Measurements from ENCODE around the gene IL2RA.

Gene IL2RA

DNA sequence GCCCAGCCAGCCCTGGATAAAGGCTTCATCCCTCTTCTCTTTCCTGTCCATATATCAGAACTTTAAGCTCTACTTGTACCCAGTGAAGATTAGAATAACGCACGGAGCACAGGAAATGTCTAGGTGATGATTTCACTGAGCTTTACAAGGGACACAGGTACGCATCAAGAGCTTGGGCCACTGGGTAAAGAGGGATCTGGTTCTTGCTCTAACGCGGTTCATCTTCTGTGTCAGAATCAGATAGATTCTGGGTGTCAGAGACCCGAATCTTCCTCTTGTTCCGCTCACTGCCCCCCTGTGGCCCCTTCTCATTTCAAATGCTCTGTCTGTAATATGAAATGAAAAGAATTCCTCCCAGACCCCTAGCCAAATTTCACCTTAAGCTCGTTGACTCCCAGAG, 24.7 kb downstream of the IL2RA start:
- peak; percentile 48 for DNase-seq

DNA sequence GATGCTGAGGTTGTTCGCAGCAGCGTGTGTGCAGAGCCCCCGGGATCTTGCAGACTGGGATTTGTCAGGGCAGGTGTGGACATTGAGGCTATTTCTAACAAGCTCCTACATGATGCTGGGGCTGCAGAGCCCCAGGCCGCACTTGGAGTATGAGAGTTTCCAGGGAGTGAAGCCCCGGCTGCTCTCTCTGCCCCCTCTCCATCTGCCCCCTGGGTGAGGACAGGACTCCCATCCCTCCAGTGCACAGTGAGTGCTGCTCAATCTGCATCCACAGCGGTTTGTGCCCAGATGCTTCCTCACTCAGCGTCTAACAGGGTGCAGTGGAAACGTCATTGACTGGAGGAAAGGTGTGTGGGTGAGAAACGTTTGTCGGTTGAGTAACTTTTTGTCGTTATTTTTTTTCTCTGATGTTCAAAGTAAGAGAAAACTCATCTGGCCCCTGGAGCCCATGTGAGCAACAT, 25.3 kb downstream of the IL2RA start:
- peak; percentile 56 for DNase-seq

GRCh38 chr10:6035931-6036575, 26.1 kb downstream of the IL2RA start:
- DNase-seq: peak; percentile 59

DNA sequence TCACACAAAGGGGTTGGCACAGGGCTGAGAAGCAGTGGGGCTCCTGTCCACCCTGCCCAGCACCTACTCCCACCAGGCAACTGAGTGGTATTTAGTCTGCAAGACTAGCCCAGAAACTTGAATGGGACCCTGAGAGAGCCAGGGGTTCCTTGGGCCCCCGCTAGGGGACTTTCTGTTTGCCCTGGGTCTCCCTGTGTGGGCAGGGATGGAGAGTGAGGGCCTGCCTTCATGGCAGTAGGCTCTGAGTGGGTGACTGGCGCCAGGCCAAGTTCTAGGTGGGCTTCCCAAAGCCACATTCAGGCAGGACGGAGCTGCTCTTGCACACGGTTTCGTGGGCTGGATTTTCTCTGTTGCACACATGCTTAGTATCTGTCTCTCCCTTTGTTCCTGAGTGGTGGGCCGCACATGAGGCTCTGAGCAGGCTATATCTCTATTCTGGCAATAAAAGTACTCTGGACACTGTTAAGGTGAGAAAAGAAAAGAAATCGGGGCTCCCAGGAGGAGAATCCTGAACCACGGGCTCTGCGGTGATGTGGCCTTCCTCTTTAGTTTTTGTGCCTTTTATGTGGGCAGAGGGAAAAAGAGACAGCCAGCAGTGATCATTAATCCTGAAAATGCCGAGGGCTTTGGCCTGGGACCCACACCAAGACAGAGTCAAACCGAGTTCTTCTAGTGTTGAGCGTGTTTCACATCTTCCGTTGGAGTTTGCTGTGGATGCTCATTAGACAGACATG, 26.9 kb downstream of the IL2RA start:
- DNase-seq: peak; percentile 54

DNA sequence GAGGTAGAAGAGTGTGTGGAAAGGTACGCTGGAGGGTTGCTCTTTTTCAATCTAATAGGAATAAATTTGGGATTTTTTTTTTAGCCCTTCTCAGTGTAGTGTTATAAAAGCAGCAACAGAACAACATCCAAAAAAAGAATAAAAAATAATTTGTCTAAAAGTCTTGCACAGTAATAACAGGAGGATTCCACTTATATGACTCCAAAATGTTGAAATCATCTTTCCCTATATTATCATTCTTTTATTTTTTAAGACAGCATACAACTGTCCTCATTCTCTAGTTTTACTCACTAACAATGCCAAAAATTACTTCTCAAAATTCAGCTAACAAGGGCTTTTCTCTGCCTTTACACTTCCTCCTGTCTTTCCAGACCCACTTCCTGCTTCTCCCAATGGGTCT, 27.8 kb downstream of the IL2RA start:
- no peak for DNase-seq

DNA sequence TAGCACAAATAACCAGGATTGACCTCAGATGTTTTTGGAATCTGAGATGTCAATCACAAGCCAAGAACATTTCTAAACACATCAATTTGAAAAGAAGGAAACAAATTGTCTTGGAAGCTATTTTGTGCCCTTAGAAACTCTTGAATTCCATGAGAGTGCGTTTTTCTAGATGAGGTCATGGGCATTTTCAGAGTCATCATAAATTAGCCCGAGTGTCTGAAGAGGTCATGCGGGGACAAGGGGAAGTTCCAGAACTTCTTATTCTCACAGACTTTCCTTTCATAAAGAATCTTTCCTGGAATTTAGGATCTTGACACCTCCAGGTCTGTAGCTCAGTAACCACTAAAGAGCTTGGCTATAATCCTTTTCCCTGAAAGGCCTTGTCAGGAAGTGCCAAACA, 28.2 kb downstream of the IL2RA start:
- DNase-seq: no peak

- DNase-seq: no peak
Measured at GRCh38 chr10:6030940-6031339, 31.2 kb downstream of the IL2RA start.

GRCh38 chr10:6030217-6030616, 31.9 kb downstream of the IL2RA start:
- no peak for DNase-seq

- DNase-seq: peak; percentile 48
Measured at GRCh38 chr10:6027929-6028328, 34.2 kb downstream of the IL2RA start.

DNA sequence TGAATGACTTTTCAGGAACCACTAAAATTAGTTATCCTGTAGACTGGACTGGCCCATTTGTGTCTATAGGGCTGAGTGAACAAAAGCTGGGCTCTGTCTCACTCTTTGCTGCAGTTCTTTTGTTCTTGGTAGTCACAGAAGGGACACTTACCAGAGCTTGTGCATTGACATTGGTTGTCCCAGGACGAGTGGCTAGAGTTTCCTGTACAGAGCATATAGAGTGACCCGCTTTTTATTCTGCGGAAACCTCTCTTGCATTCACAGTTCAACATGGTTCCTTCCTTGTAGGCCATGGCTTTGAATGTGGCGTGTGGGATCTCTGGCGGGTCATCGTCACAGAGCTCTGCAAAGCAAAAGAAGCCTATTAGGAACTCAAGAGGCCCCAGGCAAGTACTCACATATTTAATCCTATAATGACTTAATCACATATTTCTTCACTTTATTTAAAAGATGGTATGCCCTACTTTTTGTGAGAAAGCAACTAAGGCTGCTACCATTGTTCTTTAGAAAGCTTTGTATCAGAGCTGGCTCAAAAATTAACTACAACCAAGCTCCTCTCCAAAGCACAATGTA, 36.4 kb downstream of the IL2RA start:
- DNase-seq: peak; percentile 39

GRCh38 chr10:6024334-6024682, 37.9 kb downstream of the IL2RA start:
- DNase-seq: no peak

- DNase-seq: peak; percentile 40
Measured at GRCh38 chr10:6023661-6024333, 38.4 kb downstream of the IL2RA start.

GRCh38 chr10:6022660-6023059, 39.5 kb downstream of the IL2RA start:
- DNase-seq: no peak

DNA sequence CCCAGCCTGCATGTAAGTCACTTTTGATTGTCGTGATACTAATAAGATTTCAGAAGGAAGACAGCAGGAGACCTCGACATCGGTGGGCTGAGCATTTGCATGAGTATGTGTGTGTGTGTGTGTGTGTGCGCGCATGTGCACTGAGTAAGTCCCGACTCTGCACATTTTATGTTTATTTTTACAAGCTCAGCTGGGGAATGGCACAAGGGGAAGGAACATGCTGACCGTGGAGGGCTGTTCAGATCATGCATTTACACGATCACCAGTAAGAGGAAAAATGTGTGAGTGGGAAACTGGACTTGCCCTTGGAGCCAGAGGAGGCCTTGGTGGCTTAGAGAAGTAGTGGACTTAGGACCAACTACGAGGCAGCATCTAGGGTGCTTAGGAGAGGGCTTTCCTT, 41.3 kb downstream of the IL2RA start:
- peak; percentile 29 for DNase-seq

DNA sequence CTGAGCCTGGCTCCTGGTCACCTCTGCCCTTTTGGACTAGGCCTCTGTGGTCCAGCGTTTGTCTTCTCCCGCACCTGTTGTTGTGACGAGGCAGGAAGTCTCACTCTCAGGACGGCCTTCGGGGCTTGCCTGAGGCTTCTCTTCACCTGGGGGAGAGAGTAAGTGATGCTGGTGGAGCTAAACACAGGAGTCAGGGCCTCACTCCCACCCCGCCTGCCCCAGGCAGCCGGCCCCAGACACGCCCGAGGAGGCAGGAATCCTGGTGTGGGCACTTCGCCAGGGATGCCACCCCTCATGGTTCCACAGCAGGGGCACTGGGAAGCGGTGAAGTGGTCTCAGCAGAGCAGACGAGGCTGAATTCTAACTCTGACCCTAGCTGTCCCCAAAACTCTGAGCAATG, 42.4 kb downstream of the IL2RA start:
- DNase-seq: peak; percentile 49

- peak; percentile 26 for DNase-seq
Measured at GRCh38 chr10:6019010-6019782, 43.0 kb downstream of the IL2RA start.

- DNase-seq: peak; percentile 40
Measured at GRCh38 chr10:6018422-6018821, 43.7 kb downstream of the IL2RA start.

DNA sequence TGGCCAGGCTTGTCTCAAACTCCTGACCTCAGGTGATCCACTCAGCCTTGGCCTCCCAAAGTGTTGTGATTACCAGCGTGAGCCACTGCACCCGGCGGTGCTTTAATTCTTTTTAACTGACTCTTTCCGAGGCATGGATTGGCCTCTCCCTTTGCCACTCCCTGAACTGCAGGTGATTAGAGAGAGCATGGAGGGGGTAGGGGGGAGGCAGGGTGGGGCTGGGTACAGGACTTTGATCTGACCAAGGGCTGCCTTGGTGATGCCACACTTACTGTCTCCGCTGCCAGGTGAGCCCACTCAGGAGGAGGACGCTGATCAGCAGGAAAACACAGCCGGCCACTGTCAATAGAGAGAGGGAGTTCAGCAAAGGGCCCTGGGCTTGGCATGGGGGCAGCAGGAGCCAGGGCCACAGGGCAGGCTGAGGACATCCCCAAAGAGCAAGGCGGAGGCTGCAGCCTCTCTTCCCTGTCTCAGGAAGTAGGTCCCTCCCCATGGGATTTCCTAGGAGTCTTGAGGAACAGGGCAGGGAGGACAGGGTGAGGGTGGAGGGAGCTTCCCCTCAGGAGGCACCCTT, 44.3 kb downstream of the IL2RA start:
- DNase-seq: peak; percentile 46

DNA sequence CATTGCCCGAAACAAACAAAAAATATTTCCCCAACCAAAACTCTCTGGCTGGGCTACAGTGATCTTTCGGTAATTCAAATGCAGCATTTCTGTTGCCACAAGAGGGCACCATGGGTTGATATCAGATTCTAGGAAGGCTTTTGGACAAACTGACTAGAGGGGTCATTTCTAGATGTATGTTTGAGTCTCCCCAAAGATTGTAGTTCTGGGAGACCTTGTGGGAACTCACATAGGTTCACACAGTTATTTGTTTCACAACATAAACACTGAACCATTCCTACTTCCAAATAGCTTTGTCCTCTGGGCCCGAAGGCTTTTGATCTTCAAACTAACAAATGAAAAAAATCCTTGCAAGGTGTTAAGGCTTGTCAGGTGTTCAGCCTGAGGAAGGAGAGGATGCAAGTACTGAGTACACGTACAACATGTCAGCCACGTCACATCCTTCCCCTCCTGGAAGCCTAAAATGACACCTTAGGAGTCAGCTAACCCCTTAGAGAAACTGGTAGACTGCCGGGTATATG, 47.9 kb downstream of the IL2RA start:
- no peak for DNase-seq

DNA sequence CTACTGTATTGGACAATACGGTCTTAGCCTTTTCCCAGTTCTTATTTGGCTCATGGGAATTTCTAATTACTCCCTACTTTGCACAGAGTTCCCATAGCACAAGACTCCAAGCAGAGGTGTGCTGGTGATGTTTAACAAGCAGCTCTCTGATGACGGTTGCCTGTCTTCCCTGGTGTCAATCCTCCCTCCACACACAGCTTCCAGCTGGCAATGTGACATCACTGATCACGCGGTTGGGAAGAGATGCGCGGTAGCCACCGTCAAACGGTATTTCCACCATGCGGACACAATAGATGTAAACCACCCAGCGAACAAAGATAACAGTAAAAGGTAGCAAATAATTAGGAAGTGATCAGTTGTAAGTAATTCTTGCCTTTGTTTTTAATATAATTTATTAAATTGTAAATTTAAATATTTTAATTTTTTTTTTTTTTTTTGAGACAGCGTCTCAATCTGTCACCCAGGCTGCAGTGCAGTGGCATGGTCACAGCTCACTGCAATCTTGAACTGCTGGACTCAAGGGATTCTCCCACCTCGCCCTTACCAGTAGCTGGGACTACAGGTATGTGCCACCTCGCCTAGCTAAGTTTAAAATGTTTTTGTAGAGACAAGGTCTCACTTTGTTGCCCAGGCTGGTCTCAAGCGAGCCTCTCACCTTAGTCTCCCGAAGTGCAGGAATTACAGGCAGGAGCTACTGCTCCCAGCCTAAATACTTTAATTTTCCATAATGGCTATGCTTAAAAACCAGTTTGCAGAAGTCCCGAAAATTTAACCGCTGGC, 48.6 kb downstream of the IL2RA start:
- no peak for DNase-seq

GRCh38 chr10:6012121-6012905, 49.9 kb downstream of the IL2RA start:
- no peak for DNase-seq
